HG03103 (cell line): Measurements from ENCODE around the gene SLC40A1.

Experiments used
- ATAC-seq: cut with Tn5 transposase; IDR thresholded peaks from one replicate; pipeline ENCODE4 v1.9.1; 2021; ENCODE audit warnings: low read depth; ENCODE audit not compliant: unreplicated experiment

The SLC40A1 gene, protein sequence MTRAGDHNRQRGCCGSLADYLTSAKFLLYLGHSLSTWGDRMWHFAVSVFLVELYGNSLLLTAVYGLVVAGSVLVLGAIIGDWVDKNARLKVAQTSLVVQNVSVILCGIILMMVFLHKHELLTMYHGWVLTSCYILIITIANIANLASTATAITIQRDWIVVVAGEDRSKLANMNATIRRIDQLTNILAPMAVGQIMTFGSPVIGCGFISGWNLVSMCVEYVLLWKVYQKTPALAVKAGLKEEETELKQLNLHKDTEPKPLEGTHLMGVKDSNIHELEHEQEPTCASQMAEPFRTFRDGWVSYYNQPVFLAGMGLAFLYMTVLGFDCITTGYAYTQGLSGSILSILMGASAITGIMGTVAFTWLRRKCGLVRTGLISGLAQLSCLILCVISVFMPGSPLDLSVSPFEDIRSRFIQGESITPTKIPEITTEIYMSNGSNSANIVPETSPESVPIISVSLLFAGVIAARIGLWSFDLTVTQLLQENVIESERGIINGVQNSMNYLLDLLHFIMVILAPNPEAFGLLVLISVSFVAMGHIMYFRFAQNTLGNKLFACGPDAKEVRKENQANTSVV

DNA sequence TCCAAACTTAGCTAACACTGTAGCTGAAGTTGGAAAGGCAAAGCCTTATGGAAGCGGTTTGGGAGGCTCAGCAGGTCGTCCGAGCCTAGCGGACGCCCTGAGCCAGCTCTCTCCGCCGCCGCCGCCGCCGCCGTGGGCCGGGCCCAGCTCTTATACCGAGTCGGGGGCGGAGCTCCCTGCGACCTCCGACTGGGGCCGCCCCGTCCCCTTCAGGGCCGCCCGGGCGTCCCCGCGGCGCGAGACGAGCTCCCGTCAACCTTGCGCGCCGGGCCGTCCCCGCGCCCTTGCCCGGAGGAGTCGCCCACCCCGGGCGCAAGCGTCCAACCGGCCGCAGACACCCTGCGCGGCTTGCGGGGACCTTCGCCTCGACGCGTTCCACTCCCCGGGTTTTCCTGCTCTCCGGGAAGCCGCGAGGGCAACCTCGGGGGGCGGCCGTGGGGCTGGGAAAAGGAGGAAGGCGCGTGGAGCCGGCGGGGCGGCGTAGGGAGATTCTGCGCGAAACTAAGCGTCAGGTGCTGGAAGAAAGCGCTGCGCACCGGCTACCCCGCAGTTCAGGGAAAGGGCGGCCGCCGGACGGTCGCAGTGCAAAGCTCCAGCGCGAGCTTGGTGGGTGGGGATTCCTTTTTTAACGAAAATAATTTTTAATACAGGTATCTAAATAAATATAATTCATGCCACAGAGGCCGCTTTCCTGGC lies at the start of gene SLC40A1:
Gene SLC40A1, minus strand, starts transcription at position 129 of the 696 bp plus-strand sequence. CDS start 326 bp downstream, outside the sequence.
- no peak for ATAC-seq

DNA sequence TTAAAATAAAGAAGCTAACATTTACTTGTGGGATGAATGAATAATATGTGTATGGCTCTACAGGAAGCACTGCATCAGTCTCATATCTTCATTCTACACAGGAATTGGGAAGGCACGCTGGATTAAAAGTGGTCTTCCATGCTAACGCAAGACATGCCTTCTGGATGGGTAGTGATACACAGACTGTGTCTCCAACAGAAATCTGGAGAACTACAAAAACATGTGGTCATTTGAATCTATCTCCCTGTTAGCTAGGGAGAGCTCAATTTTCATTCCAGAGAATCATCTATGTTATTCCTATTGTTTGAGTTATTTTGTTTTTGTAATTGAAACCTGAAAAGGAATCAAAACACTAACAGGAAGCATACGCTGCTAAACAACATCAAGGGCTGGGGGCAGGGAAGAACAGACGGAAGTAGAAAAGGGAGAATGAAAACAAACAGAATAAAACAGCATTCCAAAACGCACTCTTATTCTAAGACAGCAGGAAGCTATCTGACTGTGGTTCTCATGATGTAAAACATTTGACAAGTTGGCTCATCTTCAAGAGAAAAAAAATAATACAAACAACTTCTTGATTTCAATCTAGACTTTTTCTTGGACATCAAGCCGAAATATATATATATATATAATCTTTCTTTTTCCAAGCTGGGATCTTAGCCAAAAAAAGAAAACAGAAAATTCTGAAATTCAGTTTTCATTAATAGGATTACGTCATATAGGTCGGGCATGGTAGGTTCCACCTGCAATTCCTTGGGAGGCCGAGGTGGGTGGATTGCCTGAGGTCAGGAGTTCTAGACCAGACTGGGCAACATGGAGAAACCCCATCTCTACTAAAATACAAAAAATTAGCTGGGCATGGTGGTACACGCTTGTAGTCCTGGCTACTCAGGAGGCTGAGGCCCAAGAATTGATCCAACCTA lies 49.2 kb upstream of the SLC40A1 start:
- no peak for ATAC-seq

DNA sequence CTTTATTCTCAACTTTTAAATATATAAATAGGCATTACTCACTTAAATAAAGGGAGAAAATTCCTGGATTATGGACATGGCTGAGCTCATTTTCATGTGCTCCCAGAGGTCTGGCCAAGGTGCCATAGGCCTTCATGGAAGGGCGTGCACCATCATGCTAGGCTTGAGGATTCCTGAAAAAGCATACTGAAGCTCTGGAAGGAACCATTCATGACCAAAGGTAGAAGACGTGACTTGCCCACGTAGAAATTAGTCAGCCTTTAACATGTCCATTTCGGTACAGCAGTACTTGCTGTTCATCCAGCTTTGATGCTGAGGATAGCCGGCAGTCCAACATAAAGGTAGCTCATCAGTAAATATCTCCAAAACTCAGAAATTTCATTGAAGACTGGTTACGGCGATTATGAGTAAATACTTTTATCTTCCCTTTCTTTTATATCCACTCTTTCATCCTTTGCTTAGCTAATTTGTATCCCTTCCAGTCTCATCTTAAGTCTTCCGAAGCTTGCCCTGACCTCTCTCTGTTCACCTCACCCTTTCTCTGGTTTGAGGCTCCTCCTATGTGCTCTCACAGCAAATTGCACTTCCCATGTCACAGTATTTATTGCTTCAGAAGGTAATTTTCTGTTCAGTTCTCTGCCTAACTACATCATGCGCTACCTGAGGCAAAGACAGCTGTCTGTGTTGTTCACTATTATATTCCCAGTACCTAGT lies 48.4 kb upstream of the SLC40A1 start:
- ATAC-seq = no peak

DNA sequence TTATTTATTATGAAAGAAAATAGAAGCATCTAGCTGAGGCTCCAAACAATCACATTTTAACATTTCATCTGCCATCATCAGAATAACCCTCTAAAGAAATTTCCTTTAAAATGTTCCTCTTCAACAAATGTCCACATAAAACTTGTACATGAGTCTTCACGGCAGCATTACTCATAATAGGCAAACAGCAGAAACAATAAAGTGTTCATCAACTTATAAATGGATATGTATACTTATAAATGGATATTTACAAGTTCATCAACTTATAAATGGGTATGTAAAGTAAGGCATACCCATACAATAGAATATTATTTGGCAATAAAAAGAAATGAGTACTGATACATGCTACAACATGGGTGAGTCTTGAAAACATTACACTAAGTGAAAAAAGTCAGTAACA lies 47.2 kb upstream of the SLC40A1 start:
- ATAC-seq = no peak

DNA sequence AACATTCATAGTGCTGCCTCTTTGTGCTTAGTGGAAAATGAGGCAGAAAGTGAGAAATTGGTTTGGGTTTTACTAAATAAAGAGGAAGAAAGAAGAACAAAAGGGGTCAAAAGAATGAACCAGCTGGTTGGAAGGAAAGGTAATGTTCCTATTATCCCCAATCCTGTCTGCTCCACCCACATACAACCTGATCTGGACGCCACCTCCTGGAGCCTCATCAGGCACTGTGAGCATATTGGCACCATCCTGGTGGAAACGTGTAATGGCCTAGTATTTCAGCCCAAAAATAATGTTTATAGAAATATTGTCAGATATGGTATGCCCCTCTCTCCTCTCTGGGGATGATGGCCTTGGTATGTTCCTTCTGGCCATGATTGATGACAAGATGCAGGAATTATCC lies 45.0 kb upstream of the SLC40A1 start:
- ATAC-seq = no peak

DNA sequence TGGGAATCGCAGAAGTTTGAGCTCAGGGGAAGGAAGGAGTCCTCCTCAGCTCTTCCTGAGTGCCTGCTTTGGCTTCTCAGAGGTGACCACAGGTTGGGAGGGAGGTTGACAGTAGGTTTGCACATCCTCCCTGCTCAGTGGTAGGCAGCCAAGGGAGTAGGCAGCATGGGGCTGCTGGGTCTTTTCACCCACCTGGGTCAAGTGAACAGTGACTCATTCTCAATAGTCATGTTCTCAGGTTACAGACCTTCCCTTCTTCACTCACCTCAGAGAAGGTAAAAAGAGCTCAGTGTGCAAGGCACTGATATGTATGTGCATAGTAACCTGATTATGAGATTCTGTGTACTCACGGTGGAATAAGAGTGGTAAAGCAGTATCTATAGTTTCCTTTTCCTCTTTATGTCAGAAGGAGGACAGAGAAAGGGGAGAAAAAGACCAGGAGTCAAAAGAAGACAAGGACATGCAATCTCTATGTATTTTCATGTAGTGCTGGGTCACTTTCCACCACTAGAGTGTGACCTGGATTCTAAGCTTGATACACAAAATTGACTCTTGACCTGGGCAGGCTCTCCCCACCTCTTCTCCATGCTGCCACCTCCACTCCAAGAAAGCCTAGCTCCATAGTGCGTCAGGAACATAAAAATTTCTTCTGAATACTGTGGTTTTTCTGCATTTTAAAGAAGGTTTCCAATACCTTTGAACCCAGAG lies 44.2 kb upstream of the SLC40A1 start:
- ATAC-seq = no peak

DNA sequence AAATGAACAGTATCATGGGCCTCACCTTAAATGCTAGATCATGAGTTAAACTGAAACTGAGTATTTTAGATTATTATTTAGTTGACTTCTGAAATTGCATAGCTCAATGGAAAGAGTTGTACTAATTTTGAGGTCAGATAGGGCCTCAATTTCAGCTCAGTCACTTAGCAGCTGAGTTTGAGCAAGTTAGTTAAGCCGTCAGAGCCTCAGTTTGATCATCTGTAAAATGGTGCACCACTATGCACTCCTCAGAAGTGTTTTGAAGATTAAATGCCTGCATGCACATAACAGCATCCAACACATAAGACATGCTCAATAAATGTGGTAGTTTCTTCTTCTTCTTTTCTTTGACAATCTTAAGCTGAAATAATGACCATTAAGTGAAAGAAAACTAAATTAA lies 42.5 kb upstream of the SLC40A1 start:
- no peak for ATAC-seq

DNA sequence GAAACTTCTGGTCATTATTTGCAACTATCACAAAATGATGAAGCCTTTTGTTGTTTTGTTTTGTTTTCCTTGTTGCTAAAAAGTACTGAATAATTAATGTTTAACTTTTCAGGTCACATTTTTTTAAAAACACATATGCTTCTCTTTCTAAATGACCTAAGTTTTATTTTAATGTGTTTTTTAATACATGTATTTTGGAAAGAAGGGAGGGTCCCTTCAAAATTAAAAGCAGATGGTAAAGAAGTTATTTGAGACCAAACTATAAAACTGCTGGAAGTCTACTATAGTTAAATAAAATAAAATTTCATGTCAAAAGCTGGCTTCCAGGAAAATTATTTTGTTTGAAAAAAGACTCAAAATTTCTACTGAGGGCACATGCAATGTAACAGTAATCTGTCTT lies 41.2 kb upstream of the SLC40A1 start:
- no peak for ATAC-seq

DNA sequence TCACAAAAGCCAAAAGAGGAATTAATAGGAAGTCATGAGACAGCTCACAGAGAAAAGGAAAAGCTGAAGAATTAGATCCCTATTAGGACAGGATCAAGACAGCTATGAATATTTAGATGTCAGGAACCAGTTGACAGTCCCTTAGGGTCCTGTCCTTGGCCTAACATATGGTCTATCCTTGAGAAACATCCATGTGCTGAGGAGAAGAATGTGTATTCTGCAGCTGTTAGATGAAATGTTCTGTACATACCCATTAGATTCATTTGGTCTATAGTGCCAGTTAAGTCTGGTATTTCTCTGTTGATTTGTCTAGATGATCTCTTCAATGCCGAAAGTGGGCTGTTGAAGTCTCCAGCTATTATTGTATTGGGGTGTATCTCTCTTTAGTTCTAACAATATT lies 37.6 kb upstream of the SLC40A1 start:
- no peak for ATAC-seq

DNA sequence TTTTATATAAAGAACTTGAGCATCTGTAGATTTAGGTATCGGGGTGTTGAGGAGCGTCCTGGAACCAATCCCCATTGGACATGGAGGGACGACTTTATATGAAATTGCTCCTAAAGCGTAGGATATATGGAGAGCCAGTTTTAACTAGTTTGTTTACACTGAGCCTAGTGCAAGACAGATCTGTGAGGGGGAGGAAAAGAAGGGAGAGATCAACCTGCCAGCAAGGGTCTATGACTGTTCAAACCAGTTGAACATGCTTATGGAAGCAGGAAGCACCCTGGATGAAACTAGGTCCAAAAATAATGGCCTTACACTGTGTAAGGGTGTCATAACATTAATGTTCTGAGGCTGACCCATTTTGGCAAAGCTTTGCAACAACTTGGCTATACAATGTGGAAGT lies 34.0 kb upstream of the SLC40A1 start:
- no peak for ATAC-seq

DNA sequence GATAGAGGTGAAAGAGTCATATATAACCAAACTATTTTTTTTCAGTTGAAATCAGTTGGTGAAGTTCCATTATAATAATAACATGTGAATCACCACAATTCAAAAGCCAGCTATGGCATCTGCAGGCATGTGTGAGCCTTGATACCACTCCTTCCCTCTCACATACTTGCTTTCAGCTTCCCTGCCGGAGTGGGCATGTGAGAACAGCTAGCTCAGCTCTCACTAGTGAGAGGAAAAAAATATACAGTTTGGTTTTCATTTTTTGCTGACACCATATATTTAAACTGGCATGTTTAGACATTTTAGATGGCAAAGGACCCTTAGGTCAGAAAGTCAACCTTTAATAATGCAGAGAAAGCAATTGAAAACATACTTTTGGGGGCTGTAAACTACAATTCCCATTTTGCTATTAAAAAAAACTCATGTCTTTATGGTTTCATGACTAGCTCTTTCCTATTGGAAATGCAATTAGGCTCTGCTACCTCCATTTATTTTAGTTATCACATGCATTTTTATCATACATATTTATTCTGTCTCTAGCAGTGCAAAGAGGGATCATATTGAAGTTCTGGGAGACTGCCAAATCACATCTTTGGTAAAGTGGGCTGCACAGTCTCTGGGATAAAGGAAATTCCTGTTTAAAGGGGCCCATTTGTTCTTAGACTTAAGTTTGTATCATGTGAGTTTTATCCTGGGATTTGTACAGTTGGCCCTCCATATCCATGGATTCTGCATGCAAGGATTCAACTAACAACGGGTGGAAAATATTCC lies 33.2 kb upstream of the SLC40A1 start:
- no peak for ATAC-seq

DNA sequence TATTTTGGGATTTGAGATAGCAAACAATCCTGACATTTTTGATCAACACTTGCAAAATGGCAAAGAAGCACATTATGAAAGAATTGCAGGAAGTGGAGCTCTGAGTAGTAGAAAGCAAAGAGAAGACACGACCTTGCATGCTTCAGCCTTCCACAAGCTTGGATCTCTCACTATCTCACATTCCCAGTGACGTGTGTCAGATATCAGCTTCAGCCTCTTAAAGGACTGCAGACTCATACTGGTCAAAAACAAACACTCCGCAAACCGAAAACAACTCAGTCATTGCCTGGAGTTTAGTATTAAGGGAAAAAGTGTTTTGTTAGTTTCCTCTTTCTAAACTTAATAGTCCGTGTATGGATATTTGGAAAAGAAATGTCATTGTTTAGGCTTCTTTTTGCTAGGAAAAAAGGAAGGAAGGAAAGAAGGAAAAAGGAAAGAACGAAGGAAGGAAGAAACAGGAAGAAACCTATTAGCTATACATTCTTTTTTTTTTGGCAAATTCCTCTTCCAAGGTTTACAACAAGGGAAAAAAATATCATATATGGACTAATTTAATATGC lies 32.6 kb upstream of the SLC40A1 start:
- no peak for ATAC-seq

DNA sequence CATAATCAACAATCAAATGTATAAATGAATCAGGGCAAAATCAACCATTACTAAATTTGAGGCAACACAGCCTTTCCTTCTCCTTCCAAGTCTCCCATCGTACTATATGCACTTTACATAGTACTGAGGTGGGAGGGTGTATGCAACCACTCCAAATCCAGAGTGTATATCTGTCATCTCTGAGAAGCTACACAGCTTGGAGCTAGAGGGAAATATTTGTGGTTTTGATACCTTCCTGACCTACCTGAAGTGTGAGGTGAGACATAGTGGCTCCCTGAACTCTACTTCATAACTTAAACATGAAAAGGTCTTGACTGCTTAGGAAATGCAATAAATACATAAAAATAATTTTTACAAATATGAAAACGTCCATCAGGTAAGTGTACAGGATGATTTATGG lies 30.1 kb upstream of the SLC40A1 start:
- no peak for ATAC-seq

DNA sequence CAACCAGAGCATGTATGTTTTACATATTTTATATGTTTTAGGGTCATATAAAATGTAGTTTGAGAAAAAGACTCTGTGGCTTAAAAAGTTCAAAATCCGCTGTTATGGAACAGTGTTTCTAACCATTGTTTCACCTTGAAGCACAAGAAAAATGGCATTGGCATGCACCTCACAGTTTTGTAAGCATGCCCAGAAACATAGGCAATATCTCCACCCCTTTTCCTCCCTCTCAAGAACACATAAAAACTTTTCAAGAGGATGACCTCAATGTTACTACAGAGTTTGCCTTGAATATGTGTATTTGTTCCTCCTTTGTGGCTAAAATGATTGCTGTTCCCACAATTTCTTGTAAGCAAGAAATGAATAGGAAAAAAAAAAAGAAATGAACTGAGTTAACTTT lies 29.3 kb upstream of the SLC40A1 start:
- no peak for ATAC-seq

DNA sequence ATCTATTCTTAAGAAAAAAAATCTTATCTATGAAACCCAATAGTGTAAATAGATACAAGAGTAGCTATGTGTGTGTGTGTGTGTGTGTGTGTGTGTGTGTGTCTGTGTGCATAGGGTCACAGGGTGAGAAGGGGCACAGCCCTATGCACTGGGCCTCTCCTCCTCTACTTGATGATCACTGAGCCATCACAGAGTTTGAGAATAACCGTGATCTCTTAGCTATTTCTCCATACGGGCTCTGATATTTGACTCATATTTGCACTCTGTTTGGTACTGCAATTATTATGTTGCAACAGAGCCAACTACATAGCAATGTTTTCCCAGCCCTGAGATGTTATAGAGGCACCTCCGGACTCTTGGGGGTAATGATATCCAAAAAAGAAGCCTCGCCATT lies 28.8 kb upstream of the SLC40A1 start:
- no peak for ATAC-seq

DNA sequence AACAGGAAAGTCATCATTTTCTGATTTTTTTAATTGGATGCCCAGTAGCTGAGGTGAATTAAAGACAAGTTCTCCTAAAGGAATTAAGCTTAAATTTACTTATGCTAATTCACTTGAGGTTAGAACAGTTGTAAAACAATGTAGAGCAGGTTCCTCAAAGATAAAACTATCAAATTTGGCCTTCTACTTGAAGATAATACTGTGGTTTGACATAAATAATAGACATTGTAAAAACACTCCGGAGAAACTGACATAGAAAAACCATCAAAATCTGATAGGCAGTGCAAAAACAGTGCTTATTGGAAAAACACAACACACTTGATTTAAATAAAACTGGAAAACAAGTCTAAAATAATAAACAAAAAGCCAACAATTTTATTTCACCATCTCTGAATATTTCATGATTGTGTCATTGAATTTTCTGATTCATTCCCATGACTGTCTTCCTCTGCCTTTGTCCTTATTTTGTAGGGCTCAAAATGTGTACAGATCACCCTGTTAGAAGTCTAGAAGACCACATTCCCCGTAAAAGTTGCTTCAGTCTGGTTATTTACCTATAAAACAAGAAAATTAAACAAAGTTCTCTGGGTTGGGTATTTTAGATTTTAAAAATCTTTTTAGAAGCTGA lies 28.3 kb upstream of the SLC40A1 start:
- no peak for ATAC-seq

DNA sequence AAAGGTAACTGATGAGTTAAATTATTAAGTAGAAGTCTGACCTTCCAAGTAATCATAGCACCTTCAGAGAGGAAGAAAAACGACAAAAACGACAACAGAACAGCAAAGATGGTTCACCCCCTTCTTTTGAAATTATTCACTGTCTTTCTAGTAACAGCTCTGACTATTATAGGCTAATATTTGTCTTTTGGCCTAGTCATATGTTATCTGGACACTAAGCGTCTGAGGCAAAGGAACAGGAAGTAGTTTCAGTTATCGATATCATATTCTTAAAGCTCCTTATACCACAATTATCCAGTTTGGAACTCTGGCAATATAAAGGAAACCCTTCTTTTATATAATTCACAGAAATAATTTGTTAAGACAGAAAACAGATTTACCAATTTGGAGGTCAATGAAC lies 27.6 kb upstream of the SLC40A1 start:
- ATAC-seq = no peak

DNA sequence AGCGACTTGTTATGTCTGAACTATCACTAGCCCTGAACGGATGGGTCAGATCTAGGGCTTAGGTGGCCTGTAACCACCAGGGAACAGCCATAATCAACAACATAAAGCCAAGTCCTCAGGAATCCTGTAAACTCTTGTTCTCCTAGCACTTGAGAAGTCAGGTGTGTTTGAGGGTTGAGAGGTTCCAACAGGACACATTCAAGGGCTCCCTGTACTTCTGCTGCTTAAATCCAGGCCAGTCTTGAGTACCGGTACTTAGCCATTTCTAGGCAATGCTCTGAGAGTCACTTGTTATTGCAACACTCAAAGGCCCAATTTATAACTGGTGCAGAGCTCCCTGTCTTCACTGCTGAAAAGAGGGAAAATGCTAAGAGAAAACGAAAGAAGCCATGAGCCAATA lies 21.6 kb upstream of the SLC40A1 start:
- ATAC-seq = no peak
